Effector CD8-positive, alpha-beta T cell (primary cell): ENCODE measurements around the gene AQP2.

Source experiments
- DNase-seq: peaks from one replicate; lab custom pipeline; 2025; lab: John Stamatoyannopoulos, UW

The AQP2 gene

DNA sequence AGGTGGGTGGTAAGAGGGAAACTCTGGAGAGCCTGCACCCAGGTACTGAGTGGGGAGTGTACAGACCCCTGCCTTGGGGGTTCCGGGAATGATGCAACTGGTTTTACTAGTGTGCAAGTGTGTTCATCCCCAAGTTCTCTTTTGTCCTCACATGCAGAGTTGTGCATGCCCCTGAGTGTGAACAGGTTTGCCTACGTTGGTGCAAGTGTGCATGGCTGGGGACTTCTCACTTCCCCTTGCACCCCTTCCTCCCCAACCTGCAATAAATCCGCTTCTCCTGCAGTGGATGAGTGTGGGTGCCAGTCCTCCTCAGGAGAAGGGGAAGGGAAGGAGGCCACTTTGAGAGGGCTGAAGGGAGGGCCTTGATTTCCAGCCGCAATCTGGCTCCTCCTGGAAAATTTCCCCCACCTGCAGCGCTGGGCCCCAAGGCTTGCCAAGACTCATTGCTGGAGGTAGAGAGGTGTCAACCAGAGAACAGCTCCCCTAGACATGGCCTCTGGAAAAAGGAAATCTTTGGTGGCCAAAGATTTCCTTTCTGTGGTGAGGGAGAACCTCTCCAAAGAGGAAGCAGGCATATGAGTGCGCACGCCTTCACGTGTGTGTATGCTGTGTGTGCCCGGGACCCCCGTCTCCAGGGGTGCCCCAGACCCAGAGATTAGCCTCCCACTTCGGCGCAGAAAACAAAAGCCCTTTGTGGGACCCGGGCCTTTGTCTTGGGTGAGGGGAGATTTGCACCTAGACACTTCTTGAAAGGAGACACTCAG is 5.5 kb downstream of the AQP2 start:
- DNase-seq, result no peak

DNA sequence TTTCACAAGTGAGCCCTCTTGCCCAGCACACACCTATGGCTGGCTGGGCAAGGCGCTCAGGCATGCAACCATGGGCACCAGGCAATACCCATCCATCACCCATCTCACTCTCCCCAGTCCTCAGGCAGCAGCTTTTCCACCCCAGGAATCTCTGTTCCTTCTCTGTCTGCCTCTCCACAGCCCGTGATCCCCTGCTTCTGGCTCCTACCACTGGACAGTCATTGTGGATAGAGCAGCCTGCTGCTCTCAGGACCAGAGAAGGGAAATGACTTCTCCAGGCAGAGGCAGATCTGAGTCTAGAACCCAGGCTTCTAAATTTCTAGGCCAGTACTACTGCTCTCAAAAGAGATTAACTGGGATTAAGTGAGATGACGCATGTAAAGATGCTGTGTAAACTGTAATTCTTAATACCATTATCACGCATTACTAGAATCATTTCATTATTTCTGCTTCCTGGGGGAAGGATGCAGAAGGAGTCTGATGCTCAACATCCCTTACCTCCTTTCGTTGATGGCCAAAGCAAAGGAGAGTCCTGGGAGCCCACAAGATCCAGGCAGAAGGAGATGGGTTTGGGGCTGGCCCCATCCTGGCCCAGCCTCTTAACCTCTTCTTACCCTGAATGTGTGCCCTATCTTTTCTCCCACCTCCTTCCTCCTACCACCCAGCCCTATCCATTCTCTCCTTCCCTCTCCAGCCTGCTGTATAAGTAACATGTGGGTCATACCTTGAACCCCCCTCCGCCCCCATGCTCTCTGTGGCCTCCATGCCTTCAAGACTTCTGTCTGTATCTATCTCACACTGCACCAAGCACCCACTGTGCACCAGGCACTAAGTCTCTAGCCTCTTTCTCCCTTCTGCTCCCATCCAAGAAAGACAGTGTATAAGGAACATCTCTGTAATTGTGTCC is 6.4 kb downstream of the AQP2 start:
- DNase-seq, result no peak

GRCh38 chr12:49957570-49957967 is 7.0 kb downstream of the AQP2 start:
- DNase-seq, result no peak

DNA sequence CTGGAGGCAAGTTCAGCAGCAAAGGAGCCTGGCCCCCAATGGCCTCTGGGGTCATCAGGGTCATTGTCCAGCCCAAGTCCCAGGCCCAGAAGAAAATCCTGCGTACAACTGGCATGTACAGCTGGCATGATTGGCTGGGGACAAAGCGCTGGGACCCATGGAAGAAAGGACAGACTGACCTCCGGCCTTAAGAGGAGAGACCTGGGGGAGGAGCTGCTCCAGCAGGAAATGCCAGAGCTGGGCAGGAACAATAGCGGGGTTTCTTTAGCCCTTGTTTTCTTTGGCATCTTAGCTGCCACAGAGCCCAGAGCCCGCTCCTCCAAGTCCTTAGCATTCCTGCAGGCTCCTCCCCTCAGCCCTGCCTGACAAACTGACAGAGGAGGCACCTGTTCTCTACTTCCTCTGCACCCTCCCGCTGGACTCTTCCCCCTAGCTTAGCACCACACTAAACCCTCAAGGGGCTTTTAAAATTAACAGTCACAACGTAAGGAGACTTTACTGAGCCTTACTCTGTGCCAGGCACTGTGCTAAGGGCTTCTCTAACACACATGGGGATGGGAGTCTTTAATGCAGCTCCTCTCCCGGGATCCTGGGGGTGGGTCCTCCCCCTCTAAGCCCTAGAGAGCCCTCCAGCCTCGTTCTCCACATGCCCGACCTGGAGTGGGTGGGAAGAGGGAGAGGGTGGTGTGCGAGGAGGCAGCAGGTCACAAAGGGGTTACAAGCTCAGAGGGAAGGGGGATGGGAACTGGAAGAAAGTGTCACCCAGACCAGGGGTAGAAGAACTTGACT is 9.3 kb downstream of the AQP2 start:
- no peak for DNase-seq

DNA sequence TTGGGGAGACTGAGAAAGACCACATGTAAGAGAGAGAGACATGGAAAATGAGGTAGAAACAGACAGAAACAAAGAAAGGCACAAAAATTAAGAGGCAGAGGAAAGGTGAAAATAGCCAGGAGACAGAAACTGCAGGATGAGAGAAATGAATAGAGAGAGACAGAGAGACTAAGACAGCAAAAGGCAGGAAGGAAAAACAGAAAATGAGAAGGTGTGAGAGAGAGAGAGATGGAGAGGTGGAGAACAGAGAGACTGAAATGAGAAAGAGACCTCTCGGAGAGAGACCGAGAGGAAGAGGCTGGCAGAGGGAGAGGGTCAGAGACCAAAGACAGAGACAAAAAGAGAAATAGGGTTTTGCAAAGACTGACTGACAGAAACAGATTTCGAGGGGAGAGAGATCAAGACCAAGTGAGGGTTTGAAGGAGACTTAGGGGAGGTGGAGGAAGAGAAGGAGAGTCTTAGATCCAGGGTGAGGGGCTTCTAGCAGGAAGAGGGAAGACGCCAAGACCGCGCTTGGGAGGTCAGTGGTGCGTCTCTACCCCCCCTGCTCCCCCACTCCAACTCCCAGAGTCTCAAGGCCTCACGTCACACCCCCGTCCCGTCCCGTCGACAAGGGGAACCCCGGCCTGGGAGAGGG is 10.1 kb downstream of the AQP2 start:
- DNase-seq, result no peak

DNA sequence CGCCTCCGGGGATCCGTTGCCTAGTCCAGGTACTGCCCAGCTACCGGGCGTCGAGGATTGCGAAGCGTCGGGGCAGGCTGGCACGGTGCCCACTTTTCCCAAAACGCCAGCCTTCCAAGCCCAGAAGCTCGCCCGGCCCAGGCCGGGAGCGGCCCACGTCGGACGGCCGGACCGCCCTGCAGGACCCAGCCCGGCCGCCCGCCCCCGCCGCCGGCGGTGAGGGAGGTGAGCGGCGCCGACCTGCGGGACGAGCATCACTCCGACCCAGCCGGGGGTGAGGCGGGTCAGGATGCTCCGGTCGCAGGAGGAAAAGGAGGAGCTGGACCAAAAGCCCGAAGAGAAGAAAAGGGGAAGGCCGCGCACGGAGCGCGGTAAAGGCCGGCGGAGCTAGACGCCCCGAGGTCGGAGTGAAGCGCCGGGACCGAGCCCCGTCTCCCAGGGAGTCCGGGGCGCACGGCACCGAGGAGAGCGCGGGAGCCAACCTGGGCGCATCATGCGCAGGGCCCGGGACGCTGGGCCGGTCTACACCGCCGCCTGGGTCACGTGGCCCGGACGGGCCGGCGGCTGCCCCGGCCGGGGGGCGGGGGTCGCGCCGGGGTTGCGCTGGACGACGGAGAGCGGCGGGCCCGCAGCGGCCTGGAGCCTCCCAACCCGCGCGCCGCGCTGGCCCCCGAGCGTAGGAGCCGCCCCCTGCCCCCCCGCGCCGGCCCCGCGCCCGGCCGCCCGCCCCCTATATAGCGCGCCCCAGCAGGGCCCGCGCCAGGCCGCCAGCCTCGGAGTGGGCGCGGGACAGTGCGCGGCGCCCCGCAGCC is 10.8 kb downstream of the AQP2 start, which contains the start of gene AQP5:
AQP5 (plus strand) TSS at position 762 of the 812 bp plus-strand sequence. CDS start 146 bp downstream, outside the sequence.
- DNase-seq, result no peak

DNA sequence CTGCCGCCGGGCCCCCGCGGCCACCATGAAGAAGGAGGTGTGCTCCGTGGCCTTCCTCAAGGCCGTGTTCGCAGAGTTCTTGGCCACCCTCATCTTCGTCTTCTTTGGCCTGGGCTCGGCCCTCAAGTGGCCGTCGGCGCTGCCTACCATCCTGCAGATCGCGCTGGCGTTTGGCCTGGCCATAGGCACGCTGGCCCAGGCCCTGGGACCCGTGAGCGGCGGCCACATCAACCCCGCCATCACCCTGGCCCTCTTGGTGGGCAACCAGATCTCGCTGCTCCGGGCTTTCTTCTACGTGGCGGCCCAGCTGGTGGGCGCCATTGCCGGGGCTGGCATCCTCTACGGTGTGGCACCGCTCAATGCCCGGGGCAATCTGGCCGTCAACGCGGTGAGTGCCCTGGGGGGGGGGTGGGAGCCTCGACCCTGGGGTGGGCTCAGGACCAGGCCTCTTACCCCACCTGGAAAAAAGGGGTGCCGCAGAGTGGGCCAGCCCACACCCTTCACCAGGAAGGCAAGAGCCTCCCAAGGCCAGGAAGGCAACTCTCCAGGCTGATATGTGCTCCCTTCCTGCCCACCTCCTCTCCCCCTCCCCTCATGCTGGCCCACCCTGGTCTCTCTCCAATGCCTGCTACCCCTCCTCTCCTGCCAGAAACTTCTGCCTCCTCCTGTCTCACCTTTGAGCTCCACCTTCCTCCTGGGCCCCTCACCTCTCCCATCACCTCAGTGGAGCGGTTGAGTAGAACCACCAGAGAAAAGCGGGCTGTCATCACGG is 11.6 kb downstream of the AQP2 start:
- no peak for DNase-seq

DNA sequence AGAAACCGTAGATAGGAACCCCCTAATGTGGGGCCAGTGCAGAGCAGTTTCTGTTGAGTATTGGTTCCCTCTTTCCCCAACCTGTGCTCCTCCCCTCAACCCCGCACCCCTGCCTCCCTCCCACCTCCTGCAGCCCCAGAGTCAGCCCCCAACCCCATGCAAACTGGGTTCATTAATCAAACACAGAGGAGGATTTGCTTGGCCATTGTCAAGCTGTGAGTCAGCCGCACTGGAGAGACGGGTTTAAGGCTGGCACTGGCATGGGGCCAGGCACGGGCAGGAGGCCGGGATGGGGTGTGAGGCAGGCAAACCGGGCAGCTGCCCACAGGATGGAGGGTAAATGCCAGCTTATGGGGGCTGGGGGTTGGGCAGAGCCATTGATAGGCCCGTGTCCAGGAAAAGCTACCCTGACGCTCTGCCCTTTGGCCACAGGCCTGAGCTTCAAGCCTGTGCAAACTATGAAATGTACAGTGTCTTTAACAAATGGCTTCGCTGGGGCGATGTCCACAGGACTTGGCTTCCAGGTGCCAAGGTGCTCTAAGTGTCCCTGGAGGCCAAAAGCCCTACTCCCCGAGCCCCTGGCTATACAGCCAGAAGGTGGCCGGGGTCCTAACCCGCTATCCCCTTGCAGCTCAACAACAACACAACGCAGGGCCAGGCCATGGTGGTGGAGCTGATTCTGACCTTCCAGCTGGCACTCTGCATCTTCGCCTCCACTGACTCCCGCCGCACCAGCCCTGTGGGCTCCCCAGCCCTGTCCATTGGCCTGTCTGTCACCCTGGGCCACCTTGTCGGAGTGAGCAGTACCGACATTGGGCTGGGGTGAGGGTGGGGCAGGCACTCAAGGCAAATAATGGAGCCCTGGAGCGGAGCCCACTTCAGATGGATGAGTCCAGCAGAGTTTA is 12.6 kb downstream of the AQP2 start:
- DNase-seq, result no peak

GRCh38 chr12:49963976-49964815 is 13.7 kb downstream of the AQP2 start:
- DNase-seq, result no peak

DNA sequence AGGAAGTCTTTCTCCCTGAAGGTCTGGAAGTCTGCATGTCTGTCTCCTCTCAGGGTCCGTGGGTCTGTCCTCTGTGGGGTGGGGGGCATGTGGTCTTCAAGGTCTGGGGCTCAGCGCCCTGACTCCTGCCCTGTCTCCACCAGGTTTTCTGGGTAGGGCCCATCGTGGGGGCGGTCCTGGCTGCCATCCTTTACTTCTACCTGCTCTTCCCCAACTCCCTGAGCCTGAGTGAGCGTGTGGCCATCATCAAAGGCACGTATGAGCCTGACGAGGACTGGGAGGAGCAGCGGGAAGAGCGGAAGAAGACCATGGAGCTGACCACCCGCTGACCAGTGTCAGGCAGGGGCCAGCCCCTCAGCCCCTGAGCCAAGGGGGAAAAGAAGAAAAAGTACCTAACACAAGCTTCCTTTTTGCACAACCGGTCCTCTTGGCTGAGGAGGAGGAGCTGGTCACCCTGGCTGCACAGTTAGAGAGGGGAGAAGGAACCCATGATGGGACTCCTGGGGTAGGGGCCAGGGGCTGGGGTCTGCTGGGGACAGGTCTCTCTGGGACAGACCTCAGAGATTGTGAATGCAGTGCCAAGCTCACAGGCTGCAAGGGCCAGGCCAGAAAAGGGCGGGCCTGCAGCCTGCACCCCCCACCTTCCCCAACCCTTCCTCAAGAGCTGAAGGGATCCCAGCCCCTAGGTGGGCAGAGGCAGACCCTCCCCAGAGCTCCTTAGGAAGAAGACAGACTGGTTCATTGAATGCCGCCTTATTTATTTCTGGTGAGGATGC is 14.5 kb downstream of the AQP2 start:
- DNase-seq, result no peak

DNA sequence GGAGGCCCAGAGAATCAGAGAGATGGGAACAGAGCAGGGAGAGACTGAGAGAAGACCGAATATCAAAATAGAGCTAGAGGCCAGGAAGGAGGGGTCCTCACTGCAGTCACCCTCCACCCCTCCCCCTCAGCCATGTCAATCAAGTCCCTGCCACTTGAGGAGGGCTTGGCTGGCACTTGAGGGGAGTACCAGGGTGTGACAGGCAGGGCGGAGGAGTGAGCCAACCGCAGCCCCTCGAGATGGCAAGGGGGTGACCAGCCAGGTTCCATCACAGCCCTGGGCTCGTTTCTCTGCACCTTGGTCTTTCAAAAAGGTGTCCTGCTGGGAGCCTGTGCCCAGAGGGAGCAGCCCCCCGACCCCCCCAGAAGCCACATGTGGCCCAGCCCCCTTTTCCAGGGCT is 15.3 kb downstream of the AQP2 start:
- DNase-seq, result no peak

- no peak for DNase-seq
These were observed 16.0 kb downstream of the AQP2 start for GRCh38 chr12:49966511-49967041.

DNA sequence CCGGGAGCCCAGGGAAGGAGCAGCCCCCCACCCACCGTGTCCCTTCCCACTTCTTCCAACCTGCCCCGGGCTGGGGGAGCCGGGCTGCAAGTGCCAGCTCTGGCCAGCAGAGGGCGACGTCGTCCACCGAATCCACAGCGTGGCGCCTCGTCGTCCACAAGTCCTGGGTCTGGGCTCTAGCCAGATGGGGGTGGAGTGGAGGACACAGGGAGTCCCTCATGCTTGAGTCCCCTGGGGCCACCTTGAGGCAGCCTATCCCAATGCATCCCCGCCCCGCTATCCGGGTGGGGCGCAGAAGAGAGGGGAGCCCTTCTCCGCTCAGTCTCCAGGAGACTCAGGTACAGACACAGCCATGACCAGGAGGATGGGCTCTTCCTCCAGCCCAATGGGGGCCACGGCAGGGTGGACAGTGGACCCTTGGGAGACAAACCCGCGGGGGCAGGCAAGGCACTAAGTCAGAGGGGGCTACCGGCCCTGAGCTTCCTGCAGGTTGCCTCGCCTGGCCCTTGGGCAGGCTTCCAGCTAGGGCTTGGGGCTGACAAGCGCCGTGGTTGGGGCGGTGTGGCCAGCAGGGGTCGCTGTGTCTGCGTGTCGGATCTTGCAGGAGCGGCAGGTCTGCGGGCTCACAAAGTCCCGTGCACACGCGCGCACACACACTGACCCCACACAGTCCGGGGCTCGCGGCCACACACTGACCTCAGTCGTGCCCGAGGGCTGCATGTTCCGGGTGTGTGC is 16.7 kb downstream of the AQP2 start:
- DNase-seq, result peak; percentile 86

DNA sequence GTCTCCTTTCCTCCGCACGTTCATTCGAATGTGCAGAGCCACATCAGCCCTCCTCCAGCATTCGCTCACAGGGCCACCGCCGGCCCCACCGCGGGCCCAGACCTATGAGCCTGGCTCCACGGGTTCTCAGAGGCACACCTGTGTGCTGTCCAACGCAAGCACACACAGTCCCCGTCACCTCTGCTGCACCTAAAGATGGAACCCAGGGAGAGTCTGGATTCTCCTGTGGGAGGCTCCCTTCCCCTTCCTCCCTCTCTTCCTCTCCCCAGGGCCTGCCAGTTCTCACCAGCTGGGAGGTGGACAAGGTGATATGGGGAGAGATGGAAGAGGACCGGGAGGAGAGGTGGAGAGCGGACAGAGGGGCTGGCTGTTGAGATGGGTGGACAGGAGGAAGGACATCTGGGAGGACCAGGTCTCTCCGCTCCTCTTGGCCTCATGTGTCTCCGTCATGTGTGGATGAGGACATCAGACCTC is 17.3 kb downstream of the AQP2 start:
- DNase-seq, result no peak

- DNase-seq, result no peak
These were observed 17.9 kb downstream of the AQP2 start for GRCh38 chr12:49968471-49968870.

- no peak for DNase-seq
These were observed 18.5 kb downstream of the AQP2 start for GRCh38 chr12:49969027-49969426.
